GM23338 (cell line): ENCODE results near the gene DPP10.

Experiments used
- CREB1 ChIP-seq: fragments of 250-450 bp; sonication (Bioruptor Pico); IDR thresholded peaks from 2 replicates; pipeline ENCODE4 v1.5.0; 2020; ENCODE audit warnings: low read depth, mild to moderate bottlenecking, moderate library complexity
- EZH2 ChIP-seq: fragments of 200-600 bp; sonication (generic); IDR thresholded peaks from one replicate; pipeline ENCODE4 v1.8.0; 2017; ENCODE audit warnings: antibody characterized with exemption, mild to moderate bottlenecking, low read depth; ENCODE audit not compliant: unreplicated experiment
- EZH2phosphoT487 ChIP-seq: fragments of 200-600 bp; sonication (generic); IDR thresholded peaks from one replicate; pipeline ENCODE4 v1.8.1; 2018; ENCODE audit warnings: antibody characterized with exemption; ENCODE audit not compliant: unreplicated experiment
- JUNB ChIP-seq: IDR thresholded peaks from one replicate; pipeline ENCODE4 v1.6.1; 2016; ENCODE audit warnings: antibody characterized with exemption; ENCODE audit not compliant: unreplicated experiment
- NANOG ChIP-seq: IDR thresholded peaks from 2 replicates; pipeline ENCODE4 v1.6.1; 2016; ENCODE audit warnings: antibody characterized with exemption, borderline replicate concordance
- POLR2AphosphoS5 ChIP-seq: IDR thresholded peaks from 2 replicates; pipeline ENCODE4 v1.6.1; 2016; ENCODE audit warnings: antibody characterized with exemption, low read depth
- ZNF114 ChIP-seq: fragments of 250-450 bp; sonication (Bioruptor Pico); IDR thresholded peaks from 2 replicates; pipeline ENCODE4 v1.5.0; 2020; ENCODE audit warnings: mild to moderate bottlenecking, moderate library complexity
- ZNF331 ChIP-seq: fragments of 250-450 bp; sonication (Bioruptor Pico); IDR thresholded peaks from 2 replicates; pipeline ENCODE4 v1.5.0; 2020; ENCODE audit warnings: low read depth, mild to moderate bottlenecking, moderate library complexity
- TF ChIP-seq, protein P1 (sequence below), 2 experiments: fragments of 200-600 bp in 1 of 2; sonication (generic) in 1 of 2; conservative IDR thresholded peaks; 2 replicates each; pipeline versions ENCODE4 v1.5.1 to v1.6.1; 2016 to 2017; ENCODE audit warnings: antibody characterized with exemption in 2 of 2, low read depth in 2 of 2, mild to moderate bottlenecking in 2 of 2, moderate library complexity in 1 of 2
- TF ChIP-seq, protein P2 (sequence below): IDR thresholded peaks from 2 replicates; pipeline ENCODE4 v1.6.1; 2016; ENCODE audit warnings: antibody characterized with exemption
- TF ChIP-seq, protein P3 (sequence below): IDR thresholded peaks from one replicate; pipeline ENCODE4 v1.6.1; 2018; ENCODE audit warnings: antibody characterized with exemption; ENCODE audit not compliant: unreplicated experiment

DNA sequence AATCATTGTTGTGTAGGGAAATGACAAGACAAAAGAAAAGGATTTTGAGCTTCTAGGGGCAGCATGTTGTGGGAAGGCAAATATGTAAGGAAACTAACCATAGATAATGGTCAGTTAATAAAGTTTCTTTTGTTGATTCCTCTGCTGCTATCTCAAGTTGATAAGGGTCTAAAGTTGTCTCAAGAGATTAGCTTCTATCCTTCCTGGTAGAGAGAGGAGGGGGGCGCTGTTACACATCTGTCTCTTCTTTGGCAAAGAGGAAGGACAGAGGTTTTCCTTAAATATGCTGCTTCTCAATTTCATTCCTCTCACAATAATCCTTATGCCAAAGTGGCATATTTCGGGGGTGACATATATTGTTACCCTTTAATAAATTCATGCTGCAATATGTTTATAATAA, 944.0 kb downstream of the DPP10 start:
- TF ChIP-seq, protein P1, sequence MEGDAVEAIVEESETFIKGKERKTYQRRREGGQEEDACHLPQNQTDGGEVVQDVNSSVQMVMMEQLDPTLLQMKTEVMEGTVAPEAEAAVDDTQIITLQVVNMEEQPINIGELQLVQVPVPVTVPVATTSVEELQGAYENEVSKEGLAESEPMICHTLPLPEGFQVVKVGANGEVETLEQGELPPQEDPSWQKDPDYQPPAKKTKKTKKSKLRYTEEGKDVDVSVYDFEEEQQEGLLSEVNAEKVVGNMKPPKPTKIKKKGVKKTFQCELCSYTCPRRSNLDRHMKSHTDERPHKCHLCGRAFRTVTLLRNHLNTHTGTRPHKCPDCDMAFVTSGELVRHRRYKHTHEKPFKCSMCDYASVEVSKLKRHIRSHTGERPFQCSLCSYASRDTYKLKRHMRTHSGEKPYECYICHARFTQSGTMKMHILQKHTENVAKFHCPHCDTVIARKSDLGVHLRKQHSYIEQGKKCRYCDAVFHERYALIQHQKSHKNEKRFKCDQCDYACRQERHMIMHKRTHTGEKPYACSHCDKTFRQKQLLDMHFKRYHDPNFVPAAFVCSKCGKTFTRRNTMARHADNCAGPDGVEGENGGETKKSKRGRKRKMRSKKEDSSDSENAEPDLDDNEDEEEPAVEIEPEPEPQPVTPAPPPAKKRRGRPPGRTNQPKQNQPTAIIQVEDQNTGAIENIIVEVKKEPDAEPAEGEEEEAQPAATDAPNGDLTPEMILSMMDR (conservative IDR thresholded peaks at IDR 0.05; ENCODE audit: low read depth in 2 of 2), result peak; percentile 59 to 71
- TF ChIP-seq, protein P2, sequence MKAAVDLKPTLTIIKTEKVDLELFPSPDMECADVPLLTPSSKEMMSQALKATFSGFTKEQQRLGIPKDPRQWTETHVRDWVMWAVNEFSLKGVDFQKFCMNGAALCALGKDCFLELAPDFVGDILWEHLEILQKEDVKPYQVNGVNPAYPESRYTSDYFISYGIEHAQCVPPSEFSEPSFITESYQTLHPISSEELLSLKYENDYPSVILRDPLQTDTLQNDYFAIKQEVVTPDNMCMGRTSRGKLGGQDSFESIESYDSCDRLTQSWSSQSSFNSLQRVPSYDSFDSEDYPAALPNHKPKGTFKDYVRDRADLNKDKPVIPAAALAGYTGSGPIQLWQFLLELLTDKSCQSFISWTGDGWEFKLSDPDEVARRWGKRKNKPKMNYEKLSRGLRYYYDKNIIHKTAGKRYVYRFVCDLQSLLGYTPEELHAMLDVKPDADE, result no peak
- no peak for TF ChIP-seq POLR2AphosphoS5
- no peak for TF ChIP-seq EZH2
- TF ChIP-seq CREB1 (CRISPR knock-in tag), result no peak
- TF ChIP-seq EZH2phosphoT487, result no peak
- TF ChIP-seq NANOG, result no peak
- TF ChIP-seq, protein P3, sequence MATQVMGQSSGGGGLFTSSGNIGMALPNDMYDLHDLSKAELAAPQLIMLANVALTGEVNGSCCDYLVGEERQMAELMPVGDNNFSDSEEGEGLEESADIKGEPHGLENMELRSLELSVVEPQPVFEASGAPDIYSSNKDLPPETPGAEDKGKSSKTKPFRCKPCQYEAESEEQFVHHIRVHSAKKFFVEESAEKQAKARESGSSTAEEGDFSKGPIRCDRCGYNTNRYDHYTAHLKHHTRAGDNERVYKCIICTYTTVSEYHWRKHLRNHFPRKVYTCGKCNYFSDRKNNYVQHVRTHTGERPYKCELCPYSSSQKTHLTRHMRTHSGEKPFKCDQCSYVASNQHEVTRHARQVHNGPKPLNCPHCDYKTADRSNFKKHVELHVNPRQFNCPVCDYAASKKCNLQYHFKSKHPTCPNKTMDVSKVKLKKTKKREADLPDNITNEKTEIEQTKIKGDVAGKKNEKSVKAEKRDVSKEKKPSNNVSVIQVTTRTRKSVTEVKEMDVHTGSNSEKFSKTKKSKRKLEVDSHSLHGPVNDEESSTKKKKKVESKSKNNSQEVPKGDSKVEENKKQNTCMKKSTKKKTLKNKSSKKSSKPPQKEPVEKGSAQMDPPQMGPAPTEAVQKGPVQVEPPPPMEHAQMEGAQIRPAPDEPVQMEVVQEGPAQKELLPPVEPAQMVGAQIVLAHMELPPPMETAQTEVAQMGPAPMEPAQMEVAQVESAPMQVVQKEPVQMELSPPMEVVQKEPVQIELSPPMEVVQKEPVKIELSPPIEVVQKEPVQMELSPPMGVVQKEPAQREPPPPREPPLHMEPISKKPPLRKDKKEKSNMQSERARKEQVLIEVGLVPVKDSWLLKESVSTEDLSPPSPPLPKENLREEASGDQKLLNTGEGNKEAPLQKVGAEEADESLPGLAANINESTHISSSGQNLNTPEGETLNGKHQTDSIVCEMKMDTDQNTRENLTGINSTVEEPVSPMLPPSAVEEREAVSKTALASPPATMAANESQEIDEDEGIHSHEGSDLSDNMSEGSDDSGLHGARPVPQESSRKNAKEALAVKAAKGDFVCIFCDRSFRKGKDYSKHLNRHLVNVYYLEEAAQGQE, result no peak
- no peak for TF ChIP-seq JUNB
- TF ChIP-seq ZNF114 (CRISPR knock-in tag), result no peak
- no peak for TF ChIP-seq ZNF331 (CRISPR knock-in tag)
